H1 (cell line): ENCODE results near the gene KRT27.

Experiments
- ATF2 ChIP-seq: IDR thresholded peaks from 2 replicates; pipeline ENCODE4 v1.6.1; 2012; ENCODE audit warnings: low read length, inconsistent platforms
- CTCF ChIP-seq, 3 experiments: IDR thresholded peaks; 1 replicate in 2 of 3; 2 replicates in 1 of 3; pipeline versions ENCODE4 v1.5.1 to v1.6.1; 2011; ENCODE audit warnings: low read length in 3 of 3, mild to moderate bottlenecking in 3 of 3, inconsistent platforms in 2 of 3, low read depth in 1 of 3, moderate library complexity in 1 of 3; ENCODE audit not compliant: insufficient read depth in 1 of 3; ENCODE audit errors: control extremely low read depth in 1 of 3
- EP300 ChIP-seq, 2 experiments: IDR thresholded peaks; 1 replicate in 1 of 2; 2 replicates in 1 of 2; pipeline ENCODE4 v1.6.1; 2011 to 2012; ENCODE audit warnings: low read depth in 2 of 2, low read length in 2 of 2, mild to moderate bottlenecking in 2 of 2, borderline replicate concordance in 1 of 2, inconsistent platforms in 1 of 2, moderate library complexity in 1 of 2
- GABPA ChIP-seq: IDR thresholded peaks from 2 replicates; pipeline ENCODE4 v1.6.1; 2011; ENCODE audit warnings: mild to moderate bottlenecking, low read length, moderate library complexity, borderline replicate concordance; ENCODE audit not compliant: insufficient read depth
- MAFK ChIP-seq: IDR thresholded peaks from 2 replicates; pipeline ENCODE4 v1.6.1; 2012; ENCODE audit warnings: low read depth, mild to moderate bottlenecking, improper control_type of control experiment, low read length
- MAX ChIP-seq: IDR thresholded peaks from 2 replicates; pipeline ENCODE4 v1.6.1; 2012; ENCODE audit warnings: inconsistent platforms
- PHF8 ChIP-seq: fragments of 200-600 bp; sonication (generic); conservative IDR thresholded peaks from 2 replicates; pipeline ENCODE4 v1.7.1; 2012; ENCODE audit warnings: low read depth, mild to moderate bottlenecking, inconsistent platforms, low read length, moderate library complexity
- POLR2A ChIP-seq, 2 experiments: IDR thresholded peaks; 1 replicate in 1 of 2; 2 replicates in 1 of 2; pipeline ENCODE4 v1.6.1; 2011; ENCODE audit warnings: low read depth in 2 of 2, low read length in 2 of 2, mild to moderate bottlenecking in 2 of 2; ENCODE audit errors: control extremely low read depth in 1 of 2
- RFX5 ChIP-seq: IDR thresholded peaks from 2 replicates; pipeline ENCODE4 v1.6.1; 2011; ENCODE audit warnings: low read depth, low read length, improper control_type of control experiment, borderline replicate concordance
- SIX5 ChIP-seq: IDR thresholded peaks from 2 replicates; pipeline ENCODE4 v1.6.1; 2011; ENCODE audit warnings: mild to moderate bottlenecking, low read depth, low read length
- TBP ChIP-seq: IDR thresholded peaks from 2 replicates; pipeline ENCODE4 v1.6.1; 2011; ENCODE audit warnings: low read depth, low read length, improper control_type of control experiment
- TEAD4 ChIP-seq: IDR thresholded peaks from 2 replicates; pipeline ENCODE4 v1.6.1; 2012; ENCODE audit warnings: low read depth, low read length, inconsistent platforms, mixed read lengths

- TF ChIP-seq SIX5 (no peak), MAX (no peak), EP300 (IDR thresholded peaks at IDR 0.05; ENCODE audit: borderline replicate concordance in 1 of 2, low read depth in 2 of 2, low read length in 2 of 2) (no peak), CTCF (IDR thresholded peaks at IDR 0.05; ENCODE audit: control extremely low read depth in 1 of 3, insufficient read depth in 1 of 3, low read depth in 1 of 3, low read length in 3 of 3) (no peak), ATF2 (no peak), POLR2A (IDR thresholded peaks at IDR 0.05; ENCODE audit: control extremely low read depth in 1 of 2, low read depth in 2 of 2, low read length in 2 of 2) (no peak), MAFK (no peak), RFX5 (no peak), TEAD4 (no peak), PHF8 (no peak), GABPA (no peak), TBP (no peak)
Measured at GRCh38 chr17:40778461-40778860, 3.9 kb downstream of the KRT27 start.
